WTC11 (cell line): ENCODE measurements around the gene UBFD1. TPM values are rescaled to one million over a fixed set of nuclear protein-coding genes. Genes with fewer than 3 reads are reported as not detected.

Source experiments
- ATAC-seq: fragments of 200-7000 bp; cut with Tn5 transposase; 2 replicates; pipeline ENCODE4 v1.10.0; 2021; ENCODE audit warnings: mild to moderate bottlenecking, moderate library complexity
- CTCF ChIA-PET: fragments of 300-600 bp; sonication (Branson Sonifier 250); formaldehyde crosslinking; loops from one replicate; lab custom pipeline; 2021; ENCODE audit warnings: antibody characterized with exemption; lab: Charles Lee
- POLR2A ChIA-PET: fragments of 350-600 bp; sonication (Branson Sonifier 250); formaldehyde crosslinking; loops from one replicate; lab custom pipeline; 2021; ENCODE audit warnings: antibody characterized with exemption; lab: Charles Lee
- DNase-seq: peaks from one replicate; pipeline ENCODE4 v3.0.0; 2021; ENCODE audit warnings: low spot score
- H3K27ac Mint-ChIP-seq: 2 replicates; pipeline ENCODE4 v1.8.0; 2021; ENCODE audit warnings: mixed read lengths
- H3K27me3 Mint-ChIP-seq: 2 replicates; pipeline ENCODE4 v1.8.0; 2021; ENCODE audit warnings: low read depth, mild to moderate bottlenecking, moderate library complexity, mixed read lengths
- H3K36me3 Mint-ChIP-seq: 2 replicates; pipeline ENCODE4 v1.8.0; 2021; ENCODE audit warnings: mixed read lengths
- H3K4me1 Mint-ChIP-seq: 2 replicates; pipeline ENCODE4 v1.8.0; 2022; ENCODE audit warnings: mixed read lengths
- H3K4me3 Mint-ChIP-seq: 2 replicates; pipeline ENCODE4 v1.8.0; 2021; ENCODE audit warnings: mild to moderate bottlenecking, moderate library complexity, mixed read lengths
- H3K9me3 Mint-ChIP-seq: 2 replicates; pipeline ENCODE4 v1.8.0; 2021; ENCODE audit warnings: mixed read lengths
- CTCF ChIP-seq: fragments of 200-600 bp; IDR thresholded peaks from 2 replicates; pipeline ENCODE4 v1.8.0; 2022; ENCODE audit warnings: antibody characterized with exemption
- EMX1 ChIP-seq: fragments of 250-450 bp; sonication (Bioruptor Pico); IDR thresholded peaks from 2 replicates; pipeline ENCODE4 v1.8.0; 2021; ENCODE audit warnings: mild to moderate bottlenecking
- FOXJ3 ChIP-seq: sonication (generic); formaldehyde crosslinking; IDR thresholded peaks from 2 replicates; pipeline ENCODE4 v1.9.0; 2021; ENCODE audit warnings: missing genetic modification reagents, mild to moderate bottlenecking, borderline replicate concordance
- FOXP1 ChIP-seq: sonication (generic); formaldehyde crosslinking; IDR thresholded peaks from 2 replicates; pipeline ENCODE4 v1.8.0; 2022; ENCODE audit warnings: missing genetic modification reagents, mild to moderate bottlenecking, moderate library complexity, borderline replicate concordance
- HMGA2 ChIP-seq: fragments of 250-450 bp; sonication (Bioruptor Pico); IDR thresholded peaks from 2 replicates; pipeline ENCODE4 v1.4.0; 2021; ENCODE audit warnings: mild to moderate bottlenecking, moderate library complexity
- NR2C2 ChIP-seq: sonication (generic); formaldehyde crosslinking; IDR thresholded peaks from 2 replicates; pipeline ENCODE4 v1.8.0; 2022; ENCODE audit warnings: mild to moderate bottlenecking, missing genetic modification reagents
- SMAD3 ChIP-seq: sonication (generic); formaldehyde crosslinking; IDR thresholded peaks from 2 replicates; pipeline ENCODE4 v1.8.0; 2022; ENCODE audit warnings: missing genetic modification reagents, mild to moderate bottlenecking, borderline replicate concordance
- SMAD4 ChIP-seq: sonication (generic); formaldehyde crosslinking; IDR thresholded peaks from 2 replicates; pipeline ENCODE4 v1.8.0; 2022; ENCODE audit warnings: mild to moderate bottlenecking, missing genetic modification reagents
- TEAD1 ChIP-seq: sonication (generic); formaldehyde crosslinking; IDR thresholded peaks from 2 replicates; pipeline ENCODE4 v1.8.0; 2022; ENCODE audit warnings: mild to moderate bottlenecking, missing genetic modification reagents
- TEAD4 ChIP-seq: sonication (generic); formaldehyde crosslinking; IDR thresholded peaks from 2 replicates; pipeline ENCODE4 v1.8.0; 2022; ENCODE audit warnings: mild to moderate bottlenecking, missing genetic modification reagents
- TP53 ChIP-seq: sonication (generic); formaldehyde crosslinking; IDR thresholded peaks from 2 replicates; pipeline ENCODE4 v1.8.1; 2023; ENCODE audit warnings: mild to moderate bottlenecking, missing genetic modification reagents
- ZNF317 ChIP-seq: sonication (generic); formaldehyde crosslinking; IDR thresholded peaks from 2 replicates; pipeline ENCODE4 v1.8.1; 2023; ENCODE audit warnings: low read depth, mild to moderate bottlenecking, moderate library complexity, missing genetic modification reagents, borderline replicate concordance
- ZNF671 ChIP-seq: fragments of 250-450 bp; sonication (Bioruptor Pico); IDR thresholded peaks from 2 replicates; pipeline ENCODE4 v1.8.0; 2021; ENCODE audit warnings: mild to moderate bottlenecking
- total RNA-seq: library from RNA; stranded (reverse); gene quantifications from 3 replicates; pipeline ENCODE4 v1.2.3, GENCODE V29; 2021
- TF ChIP-seq, protein P1 (sequence below): sonication (generic); formaldehyde crosslinking; IDR thresholded peaks from 2 replicates; pipeline ENCODE4 v1.8.0; 2023; ENCODE audit warnings: missing genetic modification reagents, mild to moderate bottlenecking, borderline replicate concordance
- TF ChIP-seq, protein P2 (sequence below): sonication (generic); formaldehyde crosslinking; IDR thresholded peaks from 2 replicates; pipeline ENCODE4 v1.8.1; 2023; ENCODE audit warnings: mild to moderate bottlenecking, missing genetic modification reagents, moderate library complexity
- TF ChIP-seq, protein P3 (sequence below): fragments of 250-450 bp; sonication (Bioruptor Pico); conservative IDR thresholded peaks from 2 replicates; pipeline ENCODE4 v1.9.0; 2021; ENCODE audit warnings: mild to moderate bottlenecking
- TF ChIP-seq, protein P4 (sequence below): fragments of 250-450 bp; sonication (Bioruptor Pico); IDR thresholded peaks from 2 replicates; pipeline ENCODE4 v1.8.0; 2021; ENCODE audit warnings: mild to moderate bottlenecking

Gene UBFD1
- total RNA-seq, 1 experiment from 2014 or later = 128 TPM

GRCh38 chr16:23527961-23528643, 29.4 kb upstream of the UBFD1 start:
- no peaks in the 10 kb centered on the region for H3K9me3 Mint-ChIP-seq
- DNase-seq = no peak
- no peaks in the 10 kb centered on the region for H3K4me1 Mint-ChIP-seq
- H3K36me3 Mint-ChIP-seq = peaks cover 70% of the 10 kb centered on the region
- H3K27ac Mint-ChIP-seq = no peak overlapping the region
- no peak for TF ChIP-seq TEAD4 (CRISPR knock-in tag)
- no peak for TF ChIP-seq TEAD1 (CRISPR knock-in tag)
- TF ChIP-seq FOXJ3 = no peak
- TF ChIP-seq FOXP1 = no peak
- no peak for TF ChIP-seq SMAD4 (CRISPR knock-in tag)
- TF ChIP-seq HMGA2 (CRISPR knock-in tag) = no peak
- no peak for TF ChIP-seq SMAD3 (CRISPR knock-in tag)
- TF ChIP-seq, protein P1, sequence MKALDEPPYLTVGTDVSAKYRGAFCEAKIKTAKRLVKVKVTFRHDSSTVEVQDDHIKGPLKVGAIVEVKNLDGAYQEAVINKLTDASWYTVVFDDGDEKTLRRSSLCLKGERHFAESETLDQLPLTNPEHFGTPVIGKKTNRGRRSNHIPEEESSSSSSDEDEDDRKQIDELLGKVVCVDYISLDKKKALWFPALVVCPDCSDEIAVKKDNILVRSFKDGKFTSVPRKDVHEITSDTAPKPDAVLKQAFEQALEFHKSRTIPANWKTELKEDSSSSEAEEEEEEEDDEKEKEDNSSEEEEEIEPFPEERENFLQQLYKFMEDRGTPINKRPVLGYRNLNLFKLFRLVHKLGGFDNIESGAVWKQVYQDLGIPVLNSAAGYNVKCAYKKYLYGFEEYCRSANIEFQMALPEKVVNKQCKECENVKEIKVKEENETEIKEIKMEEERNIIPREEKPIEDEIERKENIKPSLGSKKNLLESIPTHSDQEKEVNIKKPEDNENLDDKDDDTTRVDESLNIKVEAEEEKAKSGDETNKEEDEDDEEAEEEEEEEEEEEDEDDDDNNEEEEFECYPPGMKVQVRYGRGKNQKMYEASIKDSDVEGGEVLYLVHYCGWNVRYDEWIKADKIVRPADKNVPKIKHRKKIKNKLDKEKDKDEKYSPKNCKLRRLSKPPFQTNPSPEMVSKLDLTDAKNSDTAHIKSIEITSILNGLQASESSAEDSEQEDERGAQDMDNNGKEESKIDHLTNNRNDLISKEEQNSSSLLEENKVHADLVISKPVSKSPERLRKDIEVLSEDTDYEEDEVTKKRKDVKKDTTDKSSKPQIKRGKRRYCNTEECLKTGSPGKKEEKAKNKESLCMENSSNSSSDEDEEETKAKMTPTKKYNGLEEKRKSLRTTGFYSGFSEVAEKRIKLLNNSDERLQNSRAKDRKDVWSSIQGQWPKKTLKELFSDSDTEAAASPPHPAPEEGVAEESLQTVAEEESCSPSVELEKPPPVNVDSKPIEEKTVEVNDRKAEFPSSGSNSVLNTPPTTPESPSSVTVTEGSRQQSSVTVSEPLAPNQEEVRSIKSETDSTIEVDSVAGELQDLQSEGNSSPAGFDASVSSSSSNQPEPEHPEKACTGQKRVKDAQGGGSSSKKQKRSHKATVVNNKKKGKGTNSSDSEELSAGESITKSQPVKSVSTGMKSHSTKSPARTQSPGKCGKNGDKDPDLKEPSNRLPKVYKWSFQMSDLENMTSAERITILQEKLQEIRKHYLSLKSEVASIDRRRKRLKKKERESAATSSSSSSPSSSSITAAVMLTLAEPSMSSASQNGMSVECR = no peak
- TF ChIP-seq, protein P2, sequence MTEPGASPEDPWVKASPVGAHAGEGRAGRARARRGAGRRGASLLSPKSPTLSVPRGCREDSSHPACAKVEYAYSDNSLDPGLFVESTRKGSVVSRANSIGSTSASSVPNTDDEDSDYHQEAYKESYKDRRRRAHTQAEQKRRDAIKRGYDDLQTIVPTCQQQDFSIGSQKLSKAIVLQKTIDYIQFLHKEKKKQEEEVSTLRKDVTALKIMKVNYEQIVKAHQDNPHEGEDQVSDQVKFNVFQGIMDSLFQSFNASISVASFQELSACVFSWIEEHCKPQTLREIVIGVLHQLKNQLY (CRISPR knock-in tag) = no peak
- TF ChIP-seq NR2C2 (CRISPR knock-in tag) = no peak
- no peak for TF ChIP-seq ZNF671 (CRISPR knock-in tag)
- TF ChIP-seq ZNF317 (CRISPR knock-in tag) = no peak
- no peak for TF ChIP-seq TP53 (CRISPR knock-in tag)
- TF ChIP-seq, protein P3, sequence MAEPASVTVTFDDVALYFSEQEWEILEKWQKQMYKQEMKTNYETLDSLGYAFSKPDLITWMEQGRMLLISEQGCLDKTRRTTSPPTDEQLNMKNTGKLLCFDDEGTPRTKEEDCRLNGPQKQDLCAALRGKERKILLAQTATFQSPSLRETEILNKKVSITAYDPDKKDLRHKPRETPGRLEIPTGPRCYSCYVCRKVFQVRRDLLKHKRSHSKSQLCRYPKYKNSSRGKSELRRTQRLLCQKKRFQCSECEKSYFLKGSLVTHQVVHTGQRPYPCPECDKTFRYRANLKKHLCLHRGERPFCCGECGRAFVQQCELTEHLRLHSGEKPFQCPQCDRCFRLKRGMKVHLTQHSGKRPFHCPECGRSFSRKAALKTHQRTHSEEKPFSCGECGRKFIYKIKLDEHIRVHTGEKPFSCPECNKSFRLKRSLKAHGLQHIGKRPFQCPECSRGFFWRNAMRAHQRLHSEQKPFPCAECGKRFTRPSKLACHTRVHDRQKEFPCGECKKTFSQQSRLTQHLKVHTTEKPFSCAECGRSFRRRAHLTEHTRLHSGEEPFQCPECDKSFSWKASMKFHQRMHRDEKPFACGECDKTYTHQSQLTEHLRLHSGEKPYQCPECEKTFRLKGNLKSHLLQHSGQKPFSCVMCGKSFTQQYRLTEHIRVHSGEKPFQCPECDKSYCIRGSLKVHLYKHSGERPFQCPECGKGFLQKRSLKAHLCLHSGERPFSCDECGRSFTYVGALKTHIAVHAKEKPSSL (CRISPR knock-in tag) = no peak
- no peak for TF ChIP-seq EMX1
- TF ChIP-seq, protein P4, sequence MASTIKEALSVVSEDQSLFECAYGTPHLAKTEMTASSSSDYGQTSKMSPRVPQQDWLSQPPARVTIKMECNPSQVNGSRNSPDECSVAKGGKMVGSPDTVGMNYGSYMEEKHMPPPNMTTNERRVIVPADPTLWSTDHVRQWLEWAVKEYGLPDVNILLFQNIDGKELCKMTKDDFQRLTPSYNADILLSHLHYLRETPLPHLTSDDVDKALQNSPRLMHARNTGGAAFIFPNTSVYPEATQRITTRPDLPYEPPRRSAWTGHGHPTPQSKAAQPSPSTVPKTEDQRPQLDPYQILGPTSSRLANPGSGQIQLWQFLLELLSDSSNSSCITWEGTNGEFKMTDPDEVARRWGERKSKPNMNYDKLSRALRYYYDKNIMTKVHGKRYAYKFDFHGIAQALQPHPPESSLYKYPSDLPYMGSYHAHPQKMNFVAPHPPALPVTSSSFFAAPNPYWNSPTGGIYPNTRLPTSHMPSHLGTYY (CRISPR knock-in tag) = no peak
- no peak for TF ChIP-seq CTCF
- TF ChIP-seq, all 79 proteins: peak for 0
- no peak overlapping the region for H3K4me3 Mint-ChIP-seq
- ChIA-PET CTCF (no interaction called here), POLR2A (no interaction called here)
- ATAC-seq = no peak
- H3K27me3 Mint-ChIP-seq = no peaks in the 10 kb centered on the region
